Neural progenitor cell (in vitro differentiated cells): ENCODE measurements around the gene BBX. TPM values are rescaled to one million over a fixed set of nuclear protein-coding genes. Genes with fewer than 3 reads are reported as not detected.
"Not testable (repeated sequence)": the region's sequence is repeated elsewhere in the genome, so short reads cannot be mapped to it uniquely, and the experiment has no call there.

Experiments used
- DNase-seq: peaks from one replicate; pipeline ENCODE4 v3.0.0-alpha.2; 2016; ENCODE audit warnings: low spot score
- H2AFZ ChIP-seq: fragments of 200-600 bp; sonication (generic); replicated peaks from 2 replicates; pipeline ENCODE4 v1.6.1; 2016; ENCODE audit warnings: antibody characterized with exemption
- H3F3A ChIP-seq: fragments of 200-600 bp; sonication (generic); 2 replicates; pipeline ENCODE4 v1.6.1; 2016; ENCODE audit warnings: antibody characterized with exemption, low read depth
- H3K27ac ChIP-seq: fragments of 200-600 bp; sonication (generic); 2 replicates; pipeline ENCODE4 v1.5.1; 2016; ENCODE audit warnings: mild to moderate bottlenecking
- H3K27me3 ChIP-seq: fragments of 200-600 bp; sonication (generic); 2 replicates; pipeline ENCODE4 v1.6.1; 2016; ENCODE audit warnings: mild to moderate bottlenecking, moderate library complexity
- H3K36me3 ChIP-seq: fragments of 200-600 bp; sonication (generic); 2 replicates; pipeline ENCODE4 v1.5.1; 2016
- H3K4me1 ChIP-seq: fragments of 200-600 bp; sonication (generic); 2 replicates; pipeline ENCODE4 v1.6.1; 2016; ENCODE audit warnings: mixed run types
- H3K4me2 ChIP-seq: fragments of 200-600 bp; sonication (generic); 2 replicates; pipeline ENCODE4 v1.6.1; 2016
- H3K4me3 ChIP-seq: fragments of 200-600 bp; sonication (generic); 2 replicates; pipeline ENCODE4 v1.5.1; 2016
- H3K79me2 ChIP-seq: fragments of 200-600 bp; sonication (generic); 2 replicates; pipeline ENCODE4 v1.6.1; 2016; ENCODE audit warnings: low read depth
- H3K9ac ChIP-seq: fragments of 200-600 bp; sonication (generic); 2 replicates; pipeline ENCODE4 v1.6.1; 2016
- H3K9me3 ChIP-seq: fragments of 200-600 bp; sonication (generic); 2 replicates; pipeline ENCODE4 v1.5.1; 2016; ENCODE audit warnings: low read depth
- H4K20me1 ChIP-seq: fragments of 200-600 bp; sonication (generic); 2 replicates; pipeline ENCODE4 v1.6.1; 2016; ENCODE audit warnings: low read depth
- H3K27ac Mint-ChIP-seq: 3 replicates; pipeline ENCODE4 v1.8.0; 2021; ENCODE audit warnings: mixed read lengths
- H3K27me3 Mint-ChIP-seq: 2 replicates; pipeline ENCODE4 v1.8.0; 2022; ENCODE audit warnings: low read depth, mild to moderate bottlenecking, inconsistent platforms, moderate library complexity, mixed read lengths; ENCODE audit not compliant: insufficient read depth
- H3K36me3 Mint-ChIP-seq: 3 replicates; pipeline ENCODE4 v1.8.0; 2021; ENCODE audit warnings: mixed read lengths
- H3K4me1 Mint-ChIP-seq: 3 replicates; pipeline ENCODE4 v1.8.0; 2021; ENCODE audit warnings: mixed read lengths
- H3K4me3 Mint-ChIP-seq: 3 replicates; pipeline ENCODE4 v1.8.0; 2021; ENCODE audit warnings: mild to moderate bottlenecking, moderate library complexity, mixed read lengths
- H3K9me3 Mint-ChIP-seq: 3 replicates; pipeline ENCODE4 v1.8.0; 2020; ENCODE audit warnings: mixed read lengths
- EZH2 ChIP-seq: fragments of 200-600 bp; sonication (generic); IDR thresholded peaks from 2 replicates; pipeline ENCODE4 v1.6.1; 2017; ENCODE audit warnings: antibody characterized with exemption, mild to moderate bottlenecking, moderate library complexity
- EZH2phosphoT487 ChIP-seq: fragments of 200-600 bp; sonication (generic); IDR thresholded peaks from 2 replicates; pipeline ENCODE4 v1.6.1; 2017; ENCODE audit warnings: antibody characterized with exemption
- total RNA-seq: library from RNA; depleted of rRNA; stranded (reverse); fragments of >200 nt; gene quantifications from 2 replicates; pipeline ENCODE4 v1.2.3, GENCODE V29; 2015; ENCODE audit warnings: low replicate concordance
- TF ChIP-seq, protein P1 (sequence below): fragments of 200-600 bp; sonication (generic); IDR thresholded peaks from 2 replicates; pipeline ENCODE4 v1.5.1; 2017; ENCODE audit warnings: antibody characterized with exemption, mild to moderate bottlenecking

Gene BBX
- total RNA-seq, 1 donor from 2014 or later = 110 TPM

DNA sequence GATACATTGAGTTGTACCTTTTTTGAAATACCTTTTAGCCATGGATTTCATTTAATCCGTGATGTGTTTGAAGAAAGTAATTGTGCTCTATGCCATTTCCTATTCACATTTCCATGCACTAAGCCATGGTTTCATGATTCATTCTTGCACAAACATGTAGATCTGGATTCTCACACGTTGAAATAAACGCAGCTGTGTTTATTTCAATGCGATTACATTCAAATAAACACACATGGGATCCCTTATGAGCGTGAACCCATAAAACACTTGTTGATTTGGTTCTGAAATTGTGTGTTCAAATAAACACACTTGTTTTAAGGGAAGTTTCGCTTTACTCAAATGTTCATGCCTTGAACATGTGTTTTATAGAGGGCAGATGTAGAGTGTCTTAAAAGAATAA is 39.2 kb downstream of the BBX start:
- Histone ChIP-seq H3K4me3 (no peak overlapping the region), H3K9me3 (no peaks in the 10 kb centered on the region), H3F3A (no peaks in the 10 kb centered on the region), H3K27me3 (no peaks in the 10 kb centered on the region), H3K36me3 (no peaks in the 10 kb centered on the region), H3K4me1 (peaks cover 11% of the 10 kb centered on the region), H4K20me1 (peaks cover 52% of the 10 kb centered on the region), H3K4me2 (no peak overlapping the region), H2AFZ (no peak overlapping the region), H3K9ac (no peak overlapping the region), H3K79me2 (peaks cover 93% of the 10 kb centered on the region), H3K27ac (peak overlapping the region; percentile 12)
- no peaks in the 10 kb centered on the region for H3K36me3 Mint-ChIP-seq
- peaks cover 9% of the 10 kb centered on the region for H3K4me1 Mint-ChIP-seq
- H3K9me3 Mint-ChIP-seq = peaks cover 5% of the 10 kb centered on the region
- no peak for TF ChIP-seq EZH2phosphoT487
- TF ChIP-seq EZH2 = no peak
- TF ChIP-seq, protein P1, sequence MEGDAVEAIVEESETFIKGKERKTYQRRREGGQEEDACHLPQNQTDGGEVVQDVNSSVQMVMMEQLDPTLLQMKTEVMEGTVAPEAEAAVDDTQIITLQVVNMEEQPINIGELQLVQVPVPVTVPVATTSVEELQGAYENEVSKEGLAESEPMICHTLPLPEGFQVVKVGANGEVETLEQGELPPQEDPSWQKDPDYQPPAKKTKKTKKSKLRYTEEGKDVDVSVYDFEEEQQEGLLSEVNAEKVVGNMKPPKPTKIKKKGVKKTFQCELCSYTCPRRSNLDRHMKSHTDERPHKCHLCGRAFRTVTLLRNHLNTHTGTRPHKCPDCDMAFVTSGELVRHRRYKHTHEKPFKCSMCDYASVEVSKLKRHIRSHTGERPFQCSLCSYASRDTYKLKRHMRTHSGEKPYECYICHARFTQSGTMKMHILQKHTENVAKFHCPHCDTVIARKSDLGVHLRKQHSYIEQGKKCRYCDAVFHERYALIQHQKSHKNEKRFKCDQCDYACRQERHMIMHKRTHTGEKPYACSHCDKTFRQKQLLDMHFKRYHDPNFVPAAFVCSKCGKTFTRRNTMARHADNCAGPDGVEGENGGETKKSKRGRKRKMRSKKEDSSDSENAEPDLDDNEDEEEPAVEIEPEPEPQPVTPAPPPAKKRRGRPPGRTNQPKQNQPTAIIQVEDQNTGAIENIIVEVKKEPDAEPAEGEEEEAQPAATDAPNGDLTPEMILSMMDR = no peak
- no peak overlapping the region for H3K4me3 Mint-ChIP-seq
- H3K27ac Mint-ChIP-seq = no peak overlapping the region
- no peaks in the 10 kb centered on the region for H3K27me3 Mint-ChIP-seq
- no peak for DNase-seq

DNA sequence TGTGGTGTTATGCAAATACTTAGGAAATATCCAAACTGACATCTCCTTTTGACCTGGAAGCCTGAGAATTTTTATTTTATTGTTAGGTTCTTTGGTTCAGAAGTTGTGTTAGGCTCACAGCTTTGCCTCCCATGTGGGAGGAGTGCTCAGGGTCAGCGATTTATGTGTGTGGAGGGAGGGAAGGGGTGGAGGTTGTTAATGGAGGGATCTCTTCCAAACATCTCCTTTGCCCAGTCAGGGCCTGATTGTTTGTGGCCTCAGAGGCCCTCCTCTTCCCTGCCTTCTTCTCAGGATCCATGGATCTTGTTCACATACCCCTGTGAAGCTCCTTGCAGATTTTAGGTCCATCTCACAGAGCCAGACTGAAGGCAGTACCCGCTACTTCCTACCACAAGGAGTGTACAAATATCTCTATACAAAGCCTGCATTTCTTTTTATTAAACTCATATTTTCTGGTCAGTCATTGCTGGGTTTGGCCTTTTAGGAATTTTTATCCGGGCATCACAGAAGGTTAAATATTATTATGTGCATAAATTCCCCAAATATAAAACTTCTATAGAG is 40.3 kb downstream of the BBX start:
- peaks cover 10% of the 10 kb centered on the region for H3K9me3 Mint-ChIP-seq

DNA sequence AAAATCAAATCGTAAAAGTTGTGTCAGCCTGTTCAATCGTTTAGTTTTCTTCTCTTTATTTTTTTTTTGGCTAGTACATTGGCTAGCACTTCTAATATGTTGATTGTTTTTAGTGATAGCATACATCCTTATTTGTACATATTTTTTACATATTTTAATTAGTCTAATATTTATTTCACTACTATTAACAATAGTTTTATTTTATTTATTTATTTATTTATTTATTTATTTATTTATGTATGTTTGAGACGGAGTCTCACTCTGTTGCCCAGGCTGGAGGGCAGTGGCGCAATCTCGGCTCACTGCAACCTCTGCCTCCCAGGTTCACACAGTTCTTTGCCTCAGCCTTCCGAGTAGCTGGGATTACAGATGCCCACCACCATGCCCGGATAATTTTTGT is 42.5 kb downstream of the BBX start:
- peaks cover 11% of the 10 kb centered on the region for H3K4me1 Mint-ChIP-seq
- peaks cover 12% of the 10 kb centered on the region for H3K36me3 Mint-ChIP-seq
- peaks cover 11% of the 10 kb centered on the region for H3K4me1 ChIP-seq
- not testable (repeated sequence) for H3K27ac ChIP-seq, H3K36me3 ChIP-seq, H3K4me3 Mint-ChIP-seq, H3K9me3 ChIP-seq, H3K4me2 ChIP-seq, H3K27me3 Mint-ChIP-seq, H3K27me3 ChIP-seq, H3K9ac ChIP-seq, H3F3A ChIP-seq, H2AFZ ChIP-seq, H3K4me3 ChIP-seq, DNase-seq, H3K27ac Mint-ChIP-seq
- peaks cover 98% of the 10 kb centered on the region for H3K79me2 ChIP-seq
- H4K20me1 ChIP-seq = peaks cover 27% of the 10 kb centered on the region
- H3K9me3 Mint-ChIP-seq = peaks cover 20% of the 10 kb centered on the region

More for the DNA sequence above, 40.3 kb downstream of the BBX start:
- H3K4me1 ChIP-seq = peaks cover 11% of the 10 kb centered on the region
- peaks cover 4% of the 10 kb centered on the region for H3K36me3 Mint-ChIP-seq
- peak overlapping the region; percentile 17 for H3K27ac ChIP-seq
- no peak overlapping the region for H3K27ac Mint-ChIP-seq
- peaks cover 47% of the 10 kb centered on the region for H4K20me1 ChIP-seq
- H3K27me3 ChIP-seq = no peaks in the 10 kb centered on the region
- no peaks in the 10 kb centered on the region for H3F3A ChIP-seq
- no peak overlapping the region for H2AFZ ChIP-seq
- H3K9ac ChIP-seq = no peak overlapping the region
- no peak overlapping the region for H3K4me2 ChIP-seq
- H3K9me3 ChIP-seq = no peaks in the 10 kb centered on the region
- H3K4me1 Mint-ChIP-seq = peaks cover 9% of the 10 kb centered on the region
- no peak for DNase-seq
- no peak overlapping the region for H3K4me3 ChIP-seq
- TF ChIP-seq EZH2 (no peak), EZH2phosphoT487 (no peak)
- TF ChIP-seq, protein P1 = no peak
- peaks cover 98% of the 10 kb centered on the region for H3K79me2 ChIP-seq
- no peaks in the 10 kb centered on the region for H3K36me3 ChIP-seq
- no peak overlapping the region for H3K4me3 Mint-ChIP-seq
- no peaks in the 10 kb centered on the region for H3K27me3 Mint-ChIP-seq

DNA sequence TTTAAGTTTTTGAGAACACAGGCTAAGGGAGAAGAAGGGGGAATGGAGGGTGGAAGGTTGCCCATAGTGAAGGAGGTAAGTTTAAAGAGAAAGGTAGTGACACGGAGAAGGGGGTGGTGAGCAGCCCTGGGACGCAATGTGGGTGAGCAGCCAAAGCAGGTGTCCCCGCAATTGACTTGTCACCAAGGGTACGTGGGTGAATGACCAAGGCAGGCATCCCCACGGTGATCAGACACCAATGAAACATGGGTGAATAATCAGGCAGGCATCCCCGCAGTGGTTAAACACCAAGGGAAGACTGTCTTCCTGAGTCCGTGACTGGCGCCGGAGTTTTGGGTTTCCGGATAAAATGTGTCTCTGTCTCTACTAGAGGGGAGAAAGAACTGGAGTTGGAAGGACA is 48.3 kb downstream of the BBX start:
- peaks cover 88% of the 10 kb centered on the region for H3K79me2 ChIP-seq
- not testable (repeated sequence) for H3K27me3 ChIP-seq, H3K27ac Mint-ChIP-seq, H3K4me3 ChIP-seq, H3K4me3 Mint-ChIP-seq, H3K9me3 ChIP-seq, H2AFZ ChIP-seq, H3K4me2 ChIP-seq, H3K27ac ChIP-seq, H3K4me1 ChIP-seq, H3K36me3 ChIP-seq, H3F3A ChIP-seq, DNase-seq, H3K9ac ChIP-seq, H3K4me1 Mint-ChIP-seq, H3K27me3 Mint-ChIP-seq
- peaks cover 39% of the 10 kb centered on the region for H4K20me1 ChIP-seq
- peaks cover 20% of the 10 kb centered on the region for H3K9me3 Mint-ChIP-seq
- peaks cover 12% of the 10 kb centered on the region for H3K36me3 Mint-ChIP-seq

DNA sequence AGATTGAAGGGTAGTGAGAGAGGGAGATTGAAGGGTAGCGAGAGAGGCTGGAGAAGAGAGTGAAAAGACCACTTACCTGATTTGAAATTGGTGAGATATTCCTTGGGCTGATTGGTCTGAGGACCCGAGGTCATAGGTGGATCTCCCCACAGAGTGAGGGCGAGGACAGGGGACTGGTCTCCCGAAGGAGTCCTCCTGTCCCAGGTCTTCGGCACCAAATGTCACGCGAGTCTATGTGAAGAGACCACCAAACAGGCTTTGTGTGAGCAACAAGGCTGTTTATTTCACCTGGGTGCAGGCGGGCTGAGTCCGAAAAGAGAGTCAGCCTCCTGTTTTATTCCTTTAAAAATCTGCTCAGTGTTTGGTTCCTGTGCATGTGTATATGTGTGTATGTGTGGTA is 48.7 kb downstream of the BBX start:
- not testable (repeated sequence) for H3K4me2 ChIP-seq, H3K36me3 ChIP-seq, H3K4me1 ChIP-seq, H3K4me1 Mint-ChIP-seq, H3K9ac ChIP-seq, H3F3A ChIP-seq, H3K27ac ChIP-seq, H3K4me3 Mint-ChIP-seq, H3K27ac Mint-ChIP-seq, DNase-seq, H2AFZ ChIP-seq, H3K27me3 Mint-ChIP-seq, H3K27me3 ChIP-seq, H3K4me3 ChIP-seq, H3K9me3 ChIP-seq
- H4K20me1 ChIP-seq = peaks cover 40% of the 10 kb centered on the region
- Mint-ChIP-seq H3K36me3 (peaks cover 12% of the 10 kb centered on the region), H3K9me3 (peaks cover 18% of the 10 kb centered on the region)
- H3K79me2 ChIP-seq = peaks cover 88% of the 10 kb centered on the region
